Neural crest cell (in vitro differentiated cells): ENCODE results near the gene EARS2. TPM values are rescaled to one million over a fixed set of nuclear protein-coding genes. Genes with fewer than 3 reads are reported as not detected.

Experiments used
- DNase-seq: peaks from one replicate; pipeline ENCODE4 v3.0.0; 2021; ENCODE audit warnings: low read depth, mixed read lengths, low spot score
- H3K27ac Mint-ChIP-seq: one replicate; pipeline ENCODE4 v1.8.0; 2021; ENCODE audit warnings: mild to moderate bottlenecking, mixed read lengths; ENCODE audit not compliant: unreplicated experiment
- H3K27me3 Mint-ChIP-seq: 2 replicates; pipeline ENCODE4 v1.8.0; 2021; ENCODE audit warnings: low read depth, mild to moderate bottlenecking, mixed read lengths
- H3K36me3 Mint-ChIP-seq: 2 replicates; pipeline ENCODE4 v1.8.0; 2021; ENCODE audit warnings: low read depth, mild to moderate bottlenecking, mixed read lengths
- H3K4me1 Mint-ChIP-seq: 2 replicates; pipeline ENCODE4 v1.8.0; 2021; ENCODE audit warnings: mixed read lengths
- H3K4me3 Mint-ChIP-seq: one replicate; pipeline ENCODE4 v1.8.0; 2021; ENCODE audit warnings: mild to moderate bottlenecking, mixed read lengths
- H3K9me3 Mint-ChIP-seq: 2 replicates; pipeline ENCODE4 v1.8.0; 2021; ENCODE audit warnings: mixed read lengths
- total RNA-seq: library from RNA; stranded (reverse); gene quantifications from 2 replicates; pipeline ENCODE4 v1.2.1, GENCODE V29; 2021
- TF ChIP-seq, protein P1 (sequence below): fragments of 200-600 bp; sonication (generic); conservative IDR thresholded peaks from 2 replicates; pipeline ENCODE4 v1.5.0; 2021; ENCODE audit warnings: antibody characterized with exemption, mild to moderate bottlenecking

Gene EARS2
- total RNA-seq, 1 donor from 2014 or later, result 27.5 TPM

GRCh38 chr16:23519282-23519681 lies 37.9 kb downstream of the EARS2 start:
- Mint-ChIP-seq H3K9me3 (no peaks in the 10 kb centered on the region), H3K4me1 (no peaks in the 10 kb centered on the region), H3K27ac (no peak overlapping the region), H3K36me3 (peaks cover 21% of the 10 kb centered on the region), H3K27me3 (no peaks in the 10 kb centered on the region), H3K4me3 (no peak overlapping the region)
- no peak for DNase-seq
- TF ChIP-seq, protein P1, sequence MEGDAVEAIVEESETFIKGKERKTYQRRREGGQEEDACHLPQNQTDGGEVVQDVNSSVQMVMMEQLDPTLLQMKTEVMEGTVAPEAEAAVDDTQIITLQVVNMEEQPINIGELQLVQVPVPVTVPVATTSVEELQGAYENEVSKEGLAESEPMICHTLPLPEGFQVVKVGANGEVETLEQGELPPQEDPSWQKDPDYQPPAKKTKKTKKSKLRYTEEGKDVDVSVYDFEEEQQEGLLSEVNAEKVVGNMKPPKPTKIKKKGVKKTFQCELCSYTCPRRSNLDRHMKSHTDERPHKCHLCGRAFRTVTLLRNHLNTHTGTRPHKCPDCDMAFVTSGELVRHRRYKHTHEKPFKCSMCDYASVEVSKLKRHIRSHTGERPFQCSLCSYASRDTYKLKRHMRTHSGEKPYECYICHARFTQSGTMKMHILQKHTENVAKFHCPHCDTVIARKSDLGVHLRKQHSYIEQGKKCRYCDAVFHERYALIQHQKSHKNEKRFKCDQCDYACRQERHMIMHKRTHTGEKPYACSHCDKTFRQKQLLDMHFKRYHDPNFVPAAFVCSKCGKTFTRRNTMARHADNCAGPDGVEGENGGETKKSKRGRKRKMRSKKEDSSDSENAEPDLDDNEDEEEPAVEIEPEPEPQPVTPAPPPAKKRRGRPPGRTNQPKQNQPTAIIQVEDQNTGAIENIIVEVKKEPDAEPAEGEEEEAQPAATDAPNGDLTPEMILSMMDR, result no peak

DNA sequence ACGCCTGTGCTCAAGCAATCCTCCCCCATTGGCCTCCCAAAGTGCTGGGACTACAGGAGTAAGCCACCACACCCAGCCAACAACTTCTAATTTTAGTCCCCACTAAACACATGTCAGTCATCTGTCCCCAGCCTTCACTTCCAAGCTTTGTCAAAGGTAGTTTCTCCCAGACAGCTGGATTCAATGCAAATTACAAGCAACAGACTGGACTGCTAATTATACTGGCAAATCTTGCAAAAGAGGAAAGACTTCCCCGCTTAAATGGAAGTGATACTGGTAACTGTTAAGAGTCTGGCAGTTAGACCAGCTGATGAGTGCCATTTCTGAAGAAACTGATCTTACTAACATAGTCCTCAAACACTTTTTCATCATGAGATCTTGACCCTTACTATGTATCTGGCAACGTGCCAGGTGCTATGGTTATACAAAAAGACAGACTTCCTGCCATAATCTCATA lies 38.7 kb downstream of the EARS2 start:
- Mint-ChIP-seq H3K9me3 (no peaks in the 10 kb centered on the region), H3K36me3 (peaks cover 20% of the 10 kb centered on the region), H3K27ac (no peak overlapping the region)

DNA sequence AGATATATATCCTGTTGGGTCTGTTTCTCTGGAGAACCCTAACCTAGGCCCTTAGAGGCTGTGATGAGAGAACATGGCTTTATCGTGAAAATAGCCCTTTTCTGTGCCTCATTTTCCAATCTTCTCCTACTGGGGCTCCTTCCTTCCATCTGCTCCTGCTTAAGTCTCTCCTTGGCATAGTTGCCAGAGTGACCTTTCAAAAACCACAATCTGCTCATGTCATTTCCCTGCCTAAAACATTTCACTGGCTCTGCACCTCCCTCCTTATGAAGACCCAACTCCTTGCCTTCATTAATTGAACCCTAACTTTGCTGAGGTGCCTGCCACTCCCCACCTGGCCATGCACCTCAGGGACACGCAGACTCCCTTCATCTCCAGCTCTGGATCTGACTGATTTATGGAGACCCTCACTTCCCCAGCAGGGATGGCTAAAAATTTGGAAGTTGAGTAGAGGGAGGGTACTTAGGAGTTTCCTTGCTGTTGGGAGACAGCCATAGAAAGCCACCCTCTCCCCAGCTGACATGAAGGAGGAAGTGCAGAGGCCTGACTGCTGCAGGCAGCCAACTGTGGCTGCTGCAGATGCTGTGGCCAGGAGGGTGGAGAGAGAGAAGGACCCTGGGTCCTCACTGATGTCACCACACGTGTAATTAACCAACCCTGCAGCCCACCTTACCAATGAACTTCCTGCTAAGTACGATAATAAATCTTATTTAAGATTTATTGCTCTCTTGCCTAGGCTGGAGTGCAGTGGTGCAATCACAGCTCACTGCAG lies 40.6 kb downstream of the EARS2 start:
- Mint-ChIP-seq H3K4me3 (no peak overlapping the region), H3K9me3 (no peaks in the 10 kb centered on the region), H3K27ac (no peak overlapping the region), H3K4me1 (no peaks in the 10 kb centered on the region), H3K27me3 (no peaks in the 10 kb centered on the region), H3K36me3 (peaks cover 8% of the 10 kb centered on the region)
- no peak for DNase-seq
- TF ChIP-seq, protein P1, result no peak

More for the DNA sequence above, 38.7 kb downstream of the EARS2 start:
- Mint-ChIP-seq H3K4me1 (no peaks in the 10 kb centered on the region), H3K4me3 (no peak overlapping the region), H3K27me3 (no peaks in the 10 kb centered on the region)
- DNase-seq, result no peak
- TF ChIP-seq, protein P1, result no peak

DNA sequence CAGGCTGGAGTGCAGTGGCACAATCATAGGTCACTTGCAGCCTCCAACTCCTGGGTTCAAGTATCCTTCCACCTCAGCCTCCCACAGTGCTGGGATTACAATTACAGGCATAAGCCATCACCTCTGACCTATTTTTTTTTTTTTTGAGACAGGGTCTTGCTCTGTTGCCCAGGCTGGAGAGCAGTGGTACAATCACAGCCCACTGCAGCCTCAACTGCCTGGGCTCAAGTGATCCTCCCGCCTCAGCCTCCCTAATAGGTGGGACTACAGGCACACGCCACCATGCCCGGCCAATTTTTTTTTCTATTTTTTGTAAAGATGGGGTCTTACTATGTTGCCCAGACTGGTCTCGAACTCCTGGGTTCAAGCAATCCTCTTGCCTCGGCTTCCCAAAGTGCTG lies 41.3 kb downstream of the EARS2 start:
- TF ChIP-seq, protein P1, result no peak
- no peak for DNase-seq
- Mint-ChIP-seq H3K4me3 (no peak overlapping the region), H3K27me3 (no peaks in the 10 kb centered on the region), H3K9me3 (no peaks in the 10 kb centered on the region), H3K4me1 (no peaks in the 10 kb centered on the region), H3K27ac (no peak overlapping the region), H3K36me3 (peaks cover 7% of the 10 kb centered on the region)

- no peaks in the 10 kb centered on the region for H3K27me3 Mint-ChIP-seq
- no peak overlapping the region for H3K27ac Mint-ChIP-seq
- no peak for DNase-seq
- no peak overlapping the region for H3K4me3 Mint-ChIP-seq
- peaks cover 6% of the 10 kb centered on the region for H3K36me3 Mint-ChIP-seq
- H3K4me1 Mint-ChIP-seq, result no peaks in the 10 kb centered on the region
- H3K9me3 Mint-ChIP-seq, result no peaks in the 10 kb centered on the region
- TF ChIP-seq, protein P1, result no peak
Observed at GRCh38 chr16:23514381-23515152, 42.6 kb downstream of the EARS2 start.
